GM04503 (cell line): Measurements from ENCODE around the gene SLC44A4.
"Not testable (repeated sequence)": the region's sequence is repeated elsewhere in the genome, so short reads cannot be mapped to it uniquely, and the experiment has no call there.

Source experiments
- DNase-seq: peaks from one replicate; pipeline ENCODE4 v3.0.0-alpha.2; 2012; ENCODE audit warnings: low read depth

SLC44A4 gene

GRCh38 chr6:31878726-31879125 is at the start of gene SLC44A4:
Gene SLC44A4, minus strand, starts transcription at chr6:31878997. Its CDS starts 17 bp downstream, at chr6:31878980.
- no peak for DNase-seq

- no peak for DNase-seq
These were observed 49.8 kb upstream of the SLC44A4 start for GRCh38 chr6:31928672-31928939.

- DNase-seq: no peak
These were observed 49.3 kb upstream of the SLC44A4 start for GRCh38 chr6:31927863-31928671.

GRCh38 chr6:31927242-31927862 is 48.6 kb upstream of the SLC44A4 start, which contains the start of gene C2:
Gene C2, plus strand, starts transcription at chr6:31927717. Its CDS starts 36 bp downstream, at chr6:31927753.
- DNase-seq: no peak

GRCh38 chr6:31922942-31923341 is 44.1 kb upstream of the SLC44A4 start:
- DNase-seq: no peak

- no peak for DNase-seq
These were observed 42.0 kb upstream of the SLC44A4 start for GRCh38 chr6:31920811-31921210.

- DNase-seq: no peak
These were observed 41.0 kb upstream of the SLC44A4 start for GRCh38 chr6:31919624-31920303.

- DNase-seq: no peak
These were observed 39.4 kb upstream of the SLC44A4 start for GRCh38 chr6:31918069-31918720.

GRCh38 chr6:31915756-31916155 is 37.0 kb upstream of the SLC44A4 start:
- no peak for DNase-seq

GRCh38 chr6:31915351-31915750 is 36.6 kb upstream of the SLC44A4 start:
- DNase-seq: no peak

GRCh38 chr6:31911826-31912585 is 33.2 kb upstream of the SLC44A4 start:
- DNase-seq: no peak

GRCh38 chr6:31909298-31909697 is 30.5 kb upstream of the SLC44A4 start:
- not testable (repeated sequence) for DNase-seq

- no peak for DNase-seq
These were observed 30.0 kb upstream of the SLC44A4 start for GRCh38 chr6:31908791-31909190.

- not testable (repeated sequence) for DNase-seq
These were observed 29.5 kb upstream of the SLC44A4 start for GRCh38 chr6:31908255-31908654.

- DNase-seq: peak; percentile 22
These were observed 28.5 kb upstream of the SLC44A4 start for GRCh38 chr6:31907158-31907813.

- DNase-seq: not testable (repeated sequence)
These were observed 27.9 kb upstream of the SLC44A4 start for GRCh38 chr6:31906727-31907126.

- no peak for DNase-seq
These were observed 27.3 kb upstream of the SLC44A4 start for GRCh38 chr6:31906122-31906521.

GRCh38 chr6:31905041-31905440 is 26.2 kb upstream of the SLC44A4 start:
- no peak for DNase-seq

GRCh38 chr6:31903957-31904356 is 25.2 kb upstream of the SLC44A4 start:
- DNase-seq: no peak

GRCh38 chr6:31901953-31902643 is 23.3 kb upstream of the SLC44A4 start, which contains the start of gene ZBTB12:
Gene ZBTB12, minus strand, starts transcription at chr6:31902086. Its CDS starts 781 bp downstream, at chr6:31901305.
- DNase-seq: peak; percentile 57
